ENCODE measurements around the gene C1QB.
"Not testable (repeated sequence)": the region's sequence is repeated elsewhere in the genome, so short reads cannot be mapped to it uniquely, and the experiment has no call there.

C1QB gene

DNA sequence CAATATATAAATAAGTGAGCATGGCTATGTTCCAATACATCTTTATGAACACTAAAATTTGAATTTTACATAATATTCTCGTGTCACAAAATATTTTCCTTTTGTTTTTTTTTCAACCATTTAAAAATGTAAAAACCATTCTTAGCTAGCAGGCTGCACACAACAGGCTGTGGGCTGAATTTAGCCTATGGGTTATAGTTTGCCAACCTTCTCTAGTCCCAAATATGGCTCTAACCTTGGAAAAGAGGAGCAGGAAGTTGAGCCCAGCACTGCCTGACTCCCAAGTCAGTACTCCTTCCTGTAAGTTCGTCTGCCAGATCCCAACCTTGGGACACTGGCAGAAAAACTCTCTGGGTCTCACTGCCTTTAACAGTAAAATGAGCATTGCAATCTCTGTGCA is 13.4 kb downstream of the C1QB start:
- no peak for DNase-seq (ENCODE audit: low read depth)

DNA sequence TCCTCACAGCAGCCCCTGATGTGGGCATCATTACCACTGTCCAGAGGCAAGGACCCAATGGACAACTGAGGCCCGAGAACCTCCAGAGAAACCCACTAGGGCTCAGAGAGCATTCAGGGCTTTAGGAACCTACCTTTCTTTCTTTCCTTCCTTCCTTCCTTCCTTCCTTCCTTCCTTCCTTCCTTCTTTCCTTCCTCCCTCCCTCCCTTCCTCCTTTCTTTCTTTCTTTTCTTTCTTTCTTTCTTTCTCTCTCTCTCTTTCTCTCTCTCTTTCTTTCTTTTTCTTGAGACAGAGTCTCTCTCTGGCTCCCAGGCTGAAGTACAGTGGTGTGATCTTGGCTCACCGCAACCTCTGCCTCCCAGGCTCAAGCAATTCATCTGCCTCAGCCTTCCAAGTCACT is 15.8 kb downstream of the C1QB start:
- DNase-seq (ENCODE audit: low read depth), result not testable (repeated sequence)

DNA sequence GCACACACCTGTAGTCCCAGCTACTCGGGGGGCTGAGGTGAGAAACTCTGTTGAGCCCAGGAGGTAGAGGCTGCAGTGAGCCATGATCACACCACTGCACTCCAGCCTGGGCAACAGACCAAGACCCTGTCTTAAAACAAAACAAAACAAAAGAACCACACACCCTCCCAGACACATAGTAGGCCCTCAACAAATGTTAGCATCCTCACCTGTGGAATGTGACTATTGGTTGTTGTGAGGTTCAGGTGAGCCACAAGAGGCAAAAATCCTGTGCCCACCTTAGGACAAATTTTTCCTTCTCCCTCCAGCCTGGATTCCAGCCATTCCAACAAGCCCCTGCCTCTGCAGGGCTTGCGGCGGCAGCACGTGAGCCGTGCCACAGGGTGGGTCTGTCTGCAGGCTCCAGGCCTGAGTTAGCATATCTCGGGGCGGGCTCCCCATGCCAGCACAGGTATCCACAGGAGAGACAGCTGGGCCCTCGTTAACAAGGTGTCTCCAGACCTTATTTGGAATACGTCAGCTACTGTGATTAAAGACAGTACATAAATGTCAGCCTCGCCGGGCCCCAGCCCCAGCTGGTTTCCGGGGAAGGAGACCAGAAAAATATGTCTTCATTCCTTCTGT is 17.4 kb downstream of the C1QB start:
- no peak for DNase-seq (ENCODE audit: low read depth)

DNA sequence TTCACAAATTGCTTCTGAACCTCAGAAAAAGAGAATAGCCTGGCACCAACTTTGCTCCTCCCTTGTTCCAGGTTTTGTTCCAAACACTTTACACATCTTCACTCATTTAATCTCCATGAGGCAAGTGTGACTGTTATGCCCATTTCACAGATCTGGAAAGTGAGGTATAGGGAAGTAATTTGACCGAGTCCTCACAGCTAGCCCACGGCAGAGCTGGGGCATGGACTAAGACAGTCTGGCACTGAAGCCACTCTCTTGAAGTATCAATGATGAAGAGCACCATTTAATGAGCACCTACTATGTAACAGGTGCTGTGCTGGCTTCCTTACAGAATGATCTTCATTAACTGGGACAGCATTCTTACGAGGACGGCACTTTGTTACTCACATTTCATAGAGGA is 19.0 kb downstream of the C1QB start:
- DNase-seq (ENCODE audit: low read depth), result no peak

DNA sequence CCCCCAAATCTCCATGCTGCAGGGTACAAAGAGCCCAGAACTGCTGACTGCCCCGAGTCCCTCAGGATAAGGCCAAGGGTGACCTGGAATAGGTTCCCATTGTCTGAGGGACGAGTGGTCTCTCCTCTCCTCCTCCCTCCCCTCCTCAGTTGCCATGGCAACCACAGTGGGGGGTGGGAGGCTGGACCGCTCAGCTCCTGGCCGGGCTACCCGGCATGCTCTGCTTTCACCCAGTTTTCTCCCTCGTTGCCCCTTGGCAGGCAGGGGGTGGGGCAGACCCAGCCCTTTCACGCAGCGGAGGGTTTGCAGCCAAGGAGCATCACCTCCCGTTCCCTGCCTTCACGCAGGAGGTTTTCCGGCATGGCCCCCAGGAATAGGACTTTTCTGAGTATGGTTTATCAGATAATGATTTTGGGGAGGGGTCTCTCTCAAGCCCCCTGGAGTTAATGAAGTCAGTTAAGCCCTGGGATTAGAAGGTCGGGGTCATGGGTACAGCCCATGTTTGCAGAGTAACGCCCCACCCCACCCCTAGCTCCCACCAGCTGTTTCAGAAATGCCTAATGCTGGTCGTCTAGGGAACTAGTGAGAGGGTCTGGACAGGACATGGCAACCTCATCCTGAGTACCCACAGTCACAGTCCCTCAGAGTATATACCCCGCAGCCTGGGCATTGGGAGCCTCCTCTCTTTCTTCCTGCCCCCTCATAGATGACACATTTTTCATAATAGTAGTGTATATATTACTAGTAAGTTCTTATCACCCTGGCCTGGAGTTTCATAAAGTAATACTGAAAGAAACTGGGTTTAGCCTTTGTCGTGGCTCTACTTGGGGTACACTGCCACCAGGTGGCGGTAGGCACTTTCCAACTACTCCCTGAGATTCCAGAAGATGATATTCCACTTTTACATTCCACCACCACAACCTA is 20.7 kb downstream of the C1QB start:
- peak; percentile 18 for DNase-seq (ENCODE audit: low read depth)

DNA sequence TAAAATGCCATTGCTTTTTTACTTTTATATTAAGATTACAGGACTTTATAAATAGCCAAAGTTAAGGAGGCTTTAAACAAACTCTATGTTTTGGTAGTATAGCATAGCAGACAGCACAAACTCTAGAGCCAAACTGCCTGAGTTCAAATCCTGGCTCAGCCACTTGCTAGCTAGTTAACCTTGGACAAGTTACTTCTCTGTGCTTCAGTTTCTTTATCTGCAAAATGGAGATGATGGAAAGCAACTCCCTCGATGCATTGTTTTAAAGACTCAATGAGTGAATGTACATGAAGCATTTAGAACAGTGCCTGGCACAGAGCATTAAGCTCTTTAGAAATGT is 21.3 kb downstream of the C1QB start:
- no peak for DNase-seq (ENCODE audit: low read depth)

DNA sequence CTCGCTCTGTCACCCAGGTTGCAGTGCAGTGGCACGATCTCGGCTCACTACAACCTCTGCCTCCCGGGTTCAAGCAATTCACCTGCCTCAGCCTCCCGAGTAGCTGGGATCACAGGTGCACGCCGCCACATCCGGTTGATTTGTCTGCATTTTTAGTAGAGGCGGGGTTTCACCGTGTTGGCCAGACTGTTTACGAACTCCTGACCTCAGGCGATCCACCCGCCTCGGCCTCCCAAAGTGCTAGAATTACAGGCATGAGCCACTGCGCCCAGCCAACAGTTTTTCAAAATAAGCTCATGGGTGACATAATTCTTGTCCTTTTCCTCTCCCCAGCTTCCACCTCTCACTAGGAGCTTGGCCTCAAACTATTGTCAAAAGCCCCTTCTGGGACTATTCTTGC is 23.1 kb downstream of the C1QB start:
- DNase-seq (ENCODE audit: low read depth), result not testable (repeated sequence)

DNA sequence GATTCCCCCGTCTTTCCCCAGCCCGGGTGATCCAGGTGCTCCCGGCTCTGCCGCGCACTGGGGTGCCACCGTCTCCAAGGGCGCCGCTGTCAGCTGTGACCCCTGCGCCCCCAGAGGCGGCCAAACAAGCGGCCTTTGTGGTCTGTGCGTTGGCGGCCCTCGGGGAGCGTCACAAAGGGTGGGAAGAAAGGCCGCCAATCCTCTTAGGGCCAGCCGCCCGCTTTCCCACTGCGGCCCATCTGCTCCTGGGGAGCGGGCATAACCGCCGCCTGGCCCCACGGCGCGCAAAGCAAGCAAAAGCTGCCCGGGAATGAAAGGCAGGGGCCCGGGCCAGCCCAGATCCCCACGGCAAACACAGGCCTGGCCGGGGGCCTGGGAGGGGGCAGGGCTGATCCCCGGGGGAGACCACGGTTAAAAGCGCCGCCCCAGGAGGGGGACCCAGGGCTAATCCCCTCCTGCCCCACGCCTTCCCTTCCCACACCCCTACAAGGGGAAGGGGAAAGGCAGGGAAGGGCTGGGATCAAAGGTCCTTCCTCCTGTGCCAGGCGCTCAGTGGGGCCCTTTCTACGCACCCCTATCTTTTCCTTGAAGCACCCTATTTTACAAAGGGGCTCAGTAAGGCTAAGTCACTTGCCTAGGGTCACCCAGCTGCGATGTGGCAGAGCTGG is 24.0 kb downstream of the C1QB start:
- DNase-seq (ENCODE audit: low read depth), result no peak

DNA sequence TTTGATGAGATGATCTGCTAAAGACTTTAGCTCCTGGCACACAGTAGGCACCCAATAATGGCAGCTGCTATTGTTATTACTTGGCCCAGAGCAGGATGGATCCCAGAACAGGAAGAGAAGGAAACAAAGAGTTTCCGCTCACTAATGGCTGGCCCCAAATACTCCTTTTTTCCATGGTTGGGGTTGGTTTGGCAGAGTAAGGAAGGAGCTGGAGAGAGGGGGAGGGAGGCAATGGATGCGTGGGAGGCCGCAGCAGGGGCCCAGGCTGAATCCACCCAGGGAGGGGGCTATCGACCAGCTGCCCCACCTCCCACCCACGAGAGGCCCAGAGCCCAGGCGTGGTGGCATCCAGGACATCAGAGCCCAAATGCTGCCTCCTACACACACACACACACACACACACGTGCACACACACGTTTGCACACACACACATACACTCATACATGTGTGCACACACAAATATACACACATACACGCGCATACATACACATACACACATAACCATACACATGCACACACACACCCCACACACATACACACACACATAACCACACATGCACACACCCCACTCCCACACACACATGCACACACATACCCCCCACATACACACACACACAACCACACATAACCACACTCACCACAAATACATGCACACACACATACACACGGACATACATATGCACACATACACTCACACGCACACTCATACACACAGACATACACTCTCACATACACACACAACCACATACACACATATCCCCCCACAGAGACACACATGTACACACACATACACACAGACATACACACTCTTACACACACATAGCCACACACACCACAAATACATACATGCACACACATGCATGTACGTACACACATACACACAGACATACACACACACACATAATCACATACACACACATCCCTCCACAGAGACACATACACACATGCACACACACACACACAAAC is 25.2 kb downstream of the C1QB start:
- no peak for DNase-seq (ENCODE audit: low read depth)

DNA sequence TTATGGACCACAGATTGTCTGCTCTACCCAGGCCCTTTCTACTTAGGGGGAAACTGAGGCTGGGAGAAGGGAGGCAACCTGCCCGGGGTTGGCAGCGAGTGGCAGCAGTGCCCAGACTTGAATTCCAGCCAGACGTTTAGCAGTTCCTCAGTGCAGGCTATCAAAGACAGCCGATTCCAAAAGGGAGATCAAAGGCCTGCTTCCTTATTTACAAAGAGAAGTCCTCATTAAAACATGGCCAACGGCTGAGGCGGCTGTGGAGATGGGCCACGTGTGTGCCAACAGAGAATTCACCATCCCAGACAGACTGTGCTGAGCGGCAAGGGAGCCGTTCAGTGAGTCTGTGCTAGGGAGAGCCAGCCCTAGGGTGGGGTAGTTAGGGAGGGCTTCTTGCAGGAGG is 27.7 kb downstream of the C1QB start:
- no peak for DNase-seq (ENCODE audit: low read depth)

DNA sequence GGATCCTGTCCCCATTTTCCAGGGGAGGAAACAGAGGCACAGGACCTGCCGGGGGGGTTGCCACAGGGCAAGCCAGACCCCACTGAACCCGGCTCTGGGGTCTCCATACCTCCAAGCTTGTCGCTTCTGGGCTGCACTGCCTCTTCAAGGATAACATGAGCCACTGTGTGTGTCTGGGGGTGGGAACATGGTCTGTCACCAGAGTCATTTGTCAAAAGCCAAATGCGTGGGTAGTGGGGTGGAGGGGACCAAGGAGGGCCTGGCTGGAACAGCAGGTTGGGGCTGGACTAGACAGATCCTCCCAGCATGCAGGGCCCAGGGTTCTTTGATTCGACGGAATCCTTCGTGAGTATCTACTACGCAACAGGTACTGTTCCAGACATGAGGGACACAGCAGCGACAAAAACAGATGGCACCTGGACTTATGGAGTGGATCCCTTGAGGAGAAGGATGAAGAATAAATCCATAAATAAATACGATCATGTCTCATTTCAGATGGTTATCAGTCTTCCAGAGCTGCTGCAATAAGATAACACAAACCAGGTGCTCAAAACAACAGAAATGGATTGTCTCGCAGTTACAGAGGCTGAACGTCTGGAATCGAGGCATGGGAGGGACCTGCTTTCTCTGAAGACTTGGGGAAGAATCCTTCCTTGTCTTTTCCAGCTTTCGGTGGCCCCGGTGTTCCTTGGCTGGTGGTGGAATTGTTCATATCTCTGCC is 28.7 kb downstream of the C1QB start:
- no peak for DNase-seq (ENCODE audit: low read depth)

DNA sequence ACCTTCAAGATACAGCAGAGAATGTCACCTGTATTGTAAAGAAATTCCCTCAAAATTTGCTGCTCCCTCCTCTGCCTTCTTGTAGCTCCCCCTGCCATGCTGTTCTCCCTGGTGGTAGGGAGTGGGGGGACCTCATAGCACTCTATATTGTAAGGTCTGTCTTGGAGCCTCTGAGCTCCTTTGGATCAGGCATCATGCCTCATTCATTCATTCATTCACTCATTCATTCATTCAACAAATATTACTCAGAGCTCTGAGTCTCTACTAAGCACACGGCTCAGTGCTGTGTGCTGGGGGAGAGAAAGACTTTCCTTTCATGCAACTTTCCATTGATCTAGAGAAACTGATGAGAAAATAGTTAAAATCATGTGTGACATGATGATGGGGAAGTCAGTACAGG is 30.5 kb downstream of the C1QB start:
- DNase-seq (ENCODE audit: low read depth), result no peak

DNA sequence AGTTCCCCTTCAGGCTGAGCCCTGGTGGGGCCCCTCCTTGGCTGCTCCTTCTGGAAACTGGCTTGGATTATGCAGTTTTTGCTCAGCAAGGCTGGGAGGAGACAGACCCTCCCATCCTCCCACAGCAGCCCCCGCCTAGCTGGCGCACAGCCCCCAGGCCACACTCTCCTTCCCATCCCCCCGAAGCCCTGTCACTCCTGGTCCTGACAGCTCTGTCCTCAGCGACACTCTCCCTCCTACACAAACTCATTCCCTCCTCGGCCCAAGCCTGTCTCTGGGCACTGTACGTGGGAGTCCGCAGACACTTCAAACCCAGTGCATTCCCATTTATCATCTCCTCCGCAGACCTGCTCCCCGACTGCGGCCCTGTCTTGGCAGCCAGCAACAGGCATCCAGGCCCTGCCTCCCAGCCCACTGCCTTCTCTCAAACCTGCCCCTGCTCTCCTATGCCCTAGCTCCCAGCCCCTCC is 32.6 kb downstream of the C1QB start:
- DNase-seq (ENCODE audit: low read depth), result no peak

DNA sequence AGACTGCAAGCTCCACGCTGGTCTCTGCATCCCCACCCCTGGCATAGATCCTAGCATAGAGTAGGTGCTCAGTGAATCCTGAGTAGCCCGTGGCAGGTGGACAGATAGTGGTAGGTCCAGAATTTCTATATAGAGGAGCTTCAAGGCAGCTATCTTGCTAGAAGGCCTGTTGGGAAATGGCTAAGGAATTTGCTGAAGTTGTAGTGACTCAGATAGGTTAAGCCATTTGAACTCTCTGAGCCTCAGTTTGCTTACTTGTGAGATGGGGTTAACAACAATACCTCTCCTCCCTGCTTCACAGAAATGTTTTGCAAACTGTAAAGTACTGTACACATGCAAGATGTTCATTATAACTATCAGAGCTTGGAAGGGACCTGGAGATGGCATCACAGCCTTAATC is 34.2 kb downstream of the C1QB start:
- DNase-seq (ENCODE audit: low read depth), result no peak

DNA sequence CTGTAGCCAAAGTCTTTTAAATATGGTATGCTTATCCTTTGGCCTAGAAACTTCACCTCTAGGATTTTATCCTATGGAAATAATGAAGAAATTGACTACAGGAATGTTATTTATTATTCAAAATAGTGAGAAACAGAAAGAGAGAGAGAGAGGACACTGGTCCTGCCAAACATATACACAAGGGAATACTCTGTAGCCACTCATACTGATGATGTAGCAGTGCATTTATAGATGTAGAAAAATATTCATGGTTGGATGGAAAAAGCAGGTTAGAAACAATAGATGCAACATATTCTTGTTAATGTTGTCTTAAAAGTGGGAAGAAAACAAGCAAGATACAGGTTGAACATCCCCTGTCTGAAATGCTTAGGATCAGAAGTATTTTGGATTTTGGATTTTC is 35.4 kb downstream of the C1QB start:
- DNase-seq (ENCODE audit: low read depth), result no peak

DNA sequence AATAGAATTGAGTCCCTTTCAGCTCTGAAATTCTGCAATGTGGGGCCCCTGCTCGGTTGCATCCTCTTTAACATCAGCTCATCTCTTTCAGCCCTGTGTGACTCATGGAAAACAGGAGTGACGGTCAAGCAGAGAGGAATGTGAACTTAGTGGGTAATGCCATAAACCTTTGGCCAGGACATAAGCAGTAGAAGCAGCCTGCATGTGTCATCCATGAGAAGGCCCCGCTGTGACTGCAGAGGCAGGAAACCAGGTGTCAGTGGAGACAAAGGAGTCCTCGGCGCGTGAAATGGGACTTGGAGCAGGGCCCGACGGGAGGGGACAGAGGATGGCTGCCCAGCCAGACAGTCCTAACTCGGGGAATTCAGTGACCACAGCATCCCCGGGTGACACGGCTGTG is 36.5 kb downstream of the C1QB start:
- DNase-seq (ENCODE audit: low read depth), result no peak

DNA sequence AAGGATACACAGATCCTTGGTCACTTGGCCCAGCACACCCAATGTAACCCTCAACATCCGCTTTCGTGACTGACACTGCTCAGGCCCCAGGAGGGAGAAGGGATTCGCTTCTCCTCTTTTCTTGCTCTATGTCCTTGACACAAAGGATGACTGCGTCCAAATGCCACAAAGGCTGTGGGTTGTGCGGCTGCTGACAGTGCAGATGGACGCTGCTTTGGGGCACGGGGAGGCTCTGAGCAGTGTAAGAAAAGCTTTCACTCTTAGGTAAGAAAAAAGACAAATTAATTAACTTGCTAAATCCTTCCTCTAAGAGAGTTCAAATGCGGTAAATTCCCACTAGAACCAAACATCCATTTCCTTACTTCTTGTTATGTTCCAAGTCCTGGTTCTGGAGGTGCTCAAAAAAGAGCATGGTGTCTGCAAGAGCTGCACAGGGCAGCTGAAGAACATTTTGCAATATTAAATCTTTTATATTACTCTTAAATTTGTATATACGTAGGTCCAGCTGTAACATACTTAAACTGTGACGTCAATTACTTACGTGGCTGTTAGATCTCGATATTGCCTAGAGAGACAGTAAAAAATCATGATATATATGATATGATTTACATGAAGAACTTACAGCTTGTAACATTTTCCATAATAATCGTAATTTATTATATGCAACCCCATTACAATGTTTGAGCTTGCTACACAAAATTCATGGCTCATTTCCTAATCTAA is 38.2 kb downstream of the C1QB start:
- no peak for DNase-seq (ENCODE audit: low read depth)

DNA sequence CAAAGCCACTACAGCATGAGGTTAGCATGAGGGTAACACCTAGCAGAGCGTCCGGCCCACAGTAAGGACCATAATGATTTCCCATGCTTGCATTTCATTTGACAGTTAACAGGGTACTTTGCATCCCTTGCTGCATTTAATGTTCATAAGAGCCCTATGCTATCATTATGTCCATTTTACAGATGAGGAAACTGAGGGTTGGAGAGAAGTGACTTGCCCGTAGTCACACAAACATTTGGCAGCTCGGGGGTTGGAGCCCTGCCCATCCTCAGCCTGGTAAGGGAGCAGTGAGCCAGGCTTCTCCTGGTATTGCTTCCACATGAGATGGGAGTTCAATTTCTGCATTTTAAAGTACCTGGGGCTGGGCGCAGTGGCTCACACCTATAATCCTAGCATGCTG is 41.1 kb downstream of the C1QB start:
- no peak for DNase-seq (ENCODE audit: low read depth)

DNA sequence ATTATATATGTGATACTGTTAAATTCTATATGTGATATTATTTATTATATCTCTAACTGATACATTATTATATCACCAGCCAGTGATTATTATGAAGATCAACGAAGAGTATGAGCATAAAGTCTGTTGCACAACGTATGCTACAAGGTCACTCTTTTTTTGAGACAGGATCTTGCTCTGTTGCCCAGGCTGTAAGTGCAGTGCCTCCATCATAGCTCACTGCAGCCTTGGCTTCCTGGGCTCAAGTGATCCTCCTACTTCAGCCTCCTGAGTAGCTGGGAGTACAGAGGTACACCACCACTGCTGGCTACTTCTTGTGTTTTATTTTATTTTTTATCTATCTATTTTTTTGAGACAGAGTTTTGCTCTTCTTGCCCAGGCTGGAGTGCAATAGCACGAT is 43.6 kb downstream of the C1QB start:
- DNase-seq (ENCODE audit: low read depth), result no peak

DNA sequence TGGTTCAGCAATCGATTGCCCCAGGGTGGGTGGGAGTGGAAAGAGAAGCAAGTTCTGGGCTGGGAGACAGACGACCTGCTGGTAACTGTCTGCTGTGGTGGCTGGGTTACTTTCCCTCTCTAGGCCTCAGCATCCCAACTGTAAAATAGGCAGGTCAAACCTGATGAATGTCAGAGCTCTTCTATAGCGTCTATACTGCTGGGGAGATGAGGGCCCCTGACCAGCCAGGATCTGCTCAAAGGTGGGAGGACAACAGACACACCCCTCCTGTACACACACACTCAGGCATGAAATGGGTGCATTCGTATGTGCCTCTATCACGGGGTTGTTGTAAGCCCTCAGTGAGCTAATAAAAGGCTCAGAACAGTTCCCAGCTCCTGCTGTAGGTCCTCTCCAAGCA is 44.9 kb downstream of the C1QB start:
- no peak for DNase-seq (ENCODE audit: low read depth)

Data from activated T-cell treated with anti-CD3 and anti-CD28 coated beads for 48 hours (primary cell).